H1 (cell line): ENCODE measurements around the gene TGFBI. TPM values are rescaled to one million over a fixed set of nuclear protein-coding genes. Genes with fewer than 3 reads are reported as not detected.

ENCODE experiments used
- CBX8 ChIP-seq: fragments of 300-800, 300-1000 bp; sonication (generic); IDR thresholded peaks from 2 replicates; pipeline ENCODE4 v1.7.1; 2016; ENCODE audit warnings: low read depth, low read length, borderline replicate concordance
- EGR1 ChIP-seq: IDR thresholded peaks from 2 replicates; pipeline ENCODE4 v1.6.1; 2011; ENCODE audit warnings: low read depth, low read length, borderline replicate concordance
- FOSL1 ChIP-seq: IDR thresholded peaks from 2 replicates; pipeline ENCODE4 v1.6.1; 2011; ENCODE audit warnings: mild to moderate bottlenecking, low read depth, low read length, moderate library complexity; ENCODE audit not compliant: insufficient read depth
- GABPA ChIP-seq: IDR thresholded peaks from 2 replicates; pipeline ENCODE4 v1.6.1; 2011; ENCODE audit warnings: mild to moderate bottlenecking, low read length, moderate library complexity, borderline replicate concordance; ENCODE audit not compliant: insufficient read depth
- YY1 ChIP-seq: IDR thresholded peaks from 2 replicates; pipeline ENCODE4 v1.6.1; 2011; ENCODE audit warnings: low read depth, mild to moderate bottlenecking, low read length
- polyA plus RNA-seq, 7 experiments: library from polyadenylated mRNA; depleted of rRNA in 3 of 7; stranded (reverse) in 5 of 7; unstranded in 2 of 7; fragments of >200 nt in 5 of 7; fragments of 200-250 nt in 2 of 7; gene quantifications; 1 replicate in 5 of 7; 2 replicates in 1 of 7; 4 replicates in 1 of 7; pipeline versions ENCODE4 v1.2.1 to v1.2.3, GENCODE V29; 2011 to 2013; ENCODE audit warnings: missing spikeins in 2 of 7, mixed read lengths in 2 of 7
- total RNA-seq: library from RNA; stranded (reverse); fragmentation: NEBNext Ultra II Directional; extraction: Animal tissue kit (Norgen Biotek cat#: 25700); gene quantifications from 2 replicates; pipeline ENCODE4 v1.2.1, GENCODE V29; 2021

Gene TGFBI
- total and polyA plus RNA-seq, 2 of the 8 experiments (the other 6 are each of a cell fraction or from before 2014, with no cell fraction given): 6.0 to 8.5 TPM

DNA sequence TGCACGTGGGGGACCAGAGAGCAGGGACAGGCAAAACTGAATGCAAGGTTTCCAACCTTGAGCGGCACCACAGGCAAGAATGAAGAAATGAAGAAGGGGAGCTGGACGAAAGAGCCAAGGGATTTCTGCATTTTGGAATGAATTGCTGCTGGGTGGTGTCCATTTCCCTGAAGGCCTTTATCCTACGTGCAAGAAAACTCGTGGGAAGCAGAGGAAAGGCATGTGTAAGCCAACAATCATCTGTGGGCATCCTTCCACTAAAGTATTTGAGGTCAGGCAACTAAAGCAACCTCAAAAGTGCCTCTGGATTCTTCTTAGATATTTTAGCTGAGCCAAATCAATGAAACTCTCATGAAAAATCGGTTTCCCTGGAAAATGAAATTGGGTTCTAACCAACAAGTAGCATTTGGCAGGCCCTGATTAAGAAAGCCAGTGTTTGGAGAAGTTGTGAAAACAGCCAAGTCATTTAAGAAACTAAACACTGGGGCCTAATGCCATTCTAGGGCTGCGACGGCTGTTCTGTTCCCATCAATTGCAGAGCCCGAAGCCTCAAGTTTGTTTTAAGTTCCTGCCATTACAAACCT lies 4.7 kb upstream of the TGFBI start (continued):
- no peak for TF ChIP-seq GABPA
- no peak for TF ChIP-seq YY1
- no peak for TF ChIP-seq EGR1
- TF ChIP-seq FOSL1: no peak
- no peak for TF ChIP-seq CBX8
- TF ChIP-seq, all 59 proteins: peak for 0
